ENCODE measurements around the gene CHKA. TPM values are rescaled to one million over a fixed set of nuclear protein-coding genes. Genes with fewer than 3 reads are reported as not detected.

Gene CHKA
- polyA plus RNA-seq, 1 donor (not counting 4 experiments of a cell fraction or from before 2014, with no cell fraction given): 7.1 TPM

DNA sequence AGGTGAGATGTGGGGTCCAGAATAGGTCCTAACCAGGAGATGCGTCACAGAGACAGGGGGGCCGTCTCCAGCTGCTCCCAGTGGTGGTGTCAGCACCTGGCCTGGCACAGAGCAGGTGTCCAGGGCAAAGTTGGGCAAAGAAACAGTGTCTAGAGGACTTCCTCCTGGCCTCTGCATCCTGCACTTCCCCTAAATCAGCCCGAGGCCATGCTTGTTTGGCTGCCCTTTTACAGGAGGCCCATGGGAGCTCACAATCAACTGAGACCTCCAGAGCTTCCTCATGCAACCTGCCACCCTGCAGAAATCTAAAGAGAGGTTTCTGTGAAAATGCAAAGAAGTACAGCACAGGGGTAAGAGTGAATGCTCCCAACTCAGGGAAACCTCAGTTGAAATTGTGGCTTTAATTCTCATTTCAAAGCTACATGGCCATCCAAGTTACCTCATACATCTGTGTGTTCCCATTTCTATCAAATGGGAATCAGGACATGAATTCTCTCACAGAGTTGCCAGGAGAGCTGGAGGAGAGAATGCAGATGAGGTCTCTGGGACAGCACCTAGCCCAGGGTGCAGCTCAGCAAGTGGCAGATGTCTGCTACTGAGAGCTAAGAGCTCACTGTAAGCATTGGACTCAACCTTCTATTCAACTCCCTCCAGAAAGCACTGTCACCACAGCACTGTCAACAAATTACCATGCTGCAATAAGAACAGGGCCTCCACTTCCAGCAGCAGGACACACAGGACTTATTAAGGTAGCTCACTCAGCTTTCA, 49.7 kb downstream of the CHKA start:
- peaks cover 0 to 1% of the 10 kb centered on the region in 2 experiments for H3K36me3 ChIP-seq (ENCODE audit: control insufficient read depth in 2 of 2, extremely low read depth in 1 of 2, insufficient read depth in 2 of 2, low read length in 2 of 2)
- dilution Hi-C loops (cut with MboI; ENCODE audit: extremely low pct_ligation_motif_present, low sequenced_read_pairs): no loop called here
- no peaks in the 10 kb centered on the region for H4K20me1 ChIP-seq (ENCODE audit: control insufficient read depth, extremely low read depth, insufficient read depth, low read length)

DNA sequence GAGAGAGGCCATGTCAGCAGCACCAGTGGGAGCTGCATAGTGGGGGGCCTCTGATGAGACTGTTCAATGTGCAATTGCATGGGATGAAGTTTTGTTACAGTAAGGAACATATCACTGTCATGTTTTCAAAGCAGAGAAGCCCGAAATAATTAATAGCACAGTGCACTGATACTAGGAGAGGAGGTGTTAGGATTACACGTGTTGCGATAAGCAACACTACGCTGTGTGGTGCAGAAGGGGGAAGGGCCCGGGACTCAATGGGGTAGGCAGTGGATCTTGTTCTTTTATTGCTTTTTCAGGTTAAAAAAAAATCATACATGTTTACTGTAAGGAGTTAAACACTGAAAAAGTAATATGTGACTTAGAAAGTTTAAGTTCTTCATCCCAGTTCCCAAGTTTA, 53.2 kb downstream of the CHKA start:
- dilution Hi-C loops (cut with MboI; ENCODE audit: extremely low pct_ligation_motif_present, low sequenced_read_pairs): no loop called here
- FAIRE-seq (no peak), DNase-seq (ENCODE audit: low read depth, low spot score) (no peak)
- Histone ChIP-seq H3K9me3 (ENCODE audit: control insufficient read depth, low read depth, low read length) (no peaks in the 10 kb centered on the region), H3K4me1 (ENCODE audit: control insufficient read depth, extremely low read depth, insufficient read depth, low read length) (no peaks in the 10 kb centered on the region), H3K79me2 (ENCODE audit: control insufficient read depth, insufficient read depth, low read length) (no peaks in the 10 kb centered on the region), H3K36me3 (ENCODE audit: control insufficient read depth in 2 of 2, extremely low read depth in 1 of 2, insufficient read depth in 2 of 2, low read length in 2 of 2) (peaks cover 3 to 7% of the 10 kb centered on the region in 2 experiments), H3K4me2 (ENCODE audit: control insufficient read depth, extremely low read depth, insufficient read depth, low read depth, low read length) (no peak overlapping the region), H4K20me1 (ENCODE audit: control insufficient read depth, extremely low read depth, insufficient read depth, low read length) (no peaks in the 10 kb centered on the region), H3K4me3 (ENCODE audit: control insufficient read depth in 2 of 3, extremely low read depth in 1 of 3, insufficient read depth in 2 of 3, low read depth in 1 of 3, low read length in 3 of 3) (no peak overlapping the region), H2AFZ (ENCODE audit: control insufficient read depth, low read length) (no peak overlapping the region), H3K9me1 (ENCODE audit: control insufficient read depth, extremely low read depth, insufficient read depth, low read length) (no peaks in the 10 kb centered on the region), H3K27ac (ENCODE audit: control insufficient read depth, insufficient read depth, low read length) (no peak overlapping the region), H3K9ac (ENCODE audit: control insufficient read depth, extremely low read depth, insufficient read depth, low read length) (no peak overlapping the region), H3K27me3 (ENCODE audit: control insufficient read depth, extremely low read depth, insufficient read depth, low read length) (no peaks in the 10 kb centered on the region)
- no peak for TF ChIP-seq EZH2 (IDR thresholded peaks at IDR 0.05; ENCODE audit: low read length)
- TF ChIP-seq, protein P1, sequence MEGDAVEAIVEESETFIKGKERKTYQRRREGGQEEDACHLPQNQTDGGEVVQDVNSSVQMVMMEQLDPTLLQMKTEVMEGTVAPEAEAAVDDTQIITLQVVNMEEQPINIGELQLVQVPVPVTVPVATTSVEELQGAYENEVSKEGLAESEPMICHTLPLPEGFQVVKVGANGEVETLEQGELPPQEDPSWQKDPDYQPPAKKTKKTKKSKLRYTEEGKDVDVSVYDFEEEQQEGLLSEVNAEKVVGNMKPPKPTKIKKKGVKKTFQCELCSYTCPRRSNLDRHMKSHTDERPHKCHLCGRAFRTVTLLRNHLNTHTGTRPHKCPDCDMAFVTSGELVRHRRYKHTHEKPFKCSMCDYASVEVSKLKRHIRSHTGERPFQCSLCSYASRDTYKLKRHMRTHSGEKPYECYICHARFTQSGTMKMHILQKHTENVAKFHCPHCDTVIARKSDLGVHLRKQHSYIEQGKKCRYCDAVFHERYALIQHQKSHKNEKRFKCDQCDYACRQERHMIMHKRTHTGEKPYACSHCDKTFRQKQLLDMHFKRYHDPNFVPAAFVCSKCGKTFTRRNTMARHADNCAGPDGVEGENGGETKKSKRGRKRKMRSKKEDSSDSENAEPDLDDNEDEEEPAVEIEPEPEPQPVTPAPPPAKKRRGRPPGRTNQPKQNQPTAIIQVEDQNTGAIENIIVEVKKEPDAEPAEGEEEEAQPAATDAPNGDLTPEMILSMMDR (optimal IDR thresholded peaks at IDR 0.05 in 1 of 3, IDR thresholded peaks at IDR 0.05 in 1 of 3, conservative IDR thresholded peaks at IDR 0.05 in 1 of 3; ENCODE audit: extremely low read depth in 1 of 3, insufficient read depth in 2 of 3, low read length in 3 of 3): no peak

More for the DNA sequence above, 49.7 kb downstream of the CHKA start:
- Histone ChIP-seq H3K9me3 (ENCODE audit: control insufficient read depth, low read depth, low read length) (no peaks in the 10 kb centered on the region), H3K4me1 (ENCODE audit: control insufficient read depth, extremely low read depth, insufficient read depth, low read length) (no peaks in the 10 kb centered on the region), H2AFZ (ENCODE audit: control insufficient read depth, low read length) (no peak overlapping the region), H3K27ac (ENCODE audit: control insufficient read depth, insufficient read depth, low read length) (no peak overlapping the region), H3K79me2 (ENCODE audit: control insufficient read depth, insufficient read depth, low read length) (no peaks in the 10 kb centered on the region), H3K4me2 (ENCODE audit: control insufficient read depth, extremely low read depth, insufficient read depth, low read depth, low read length) (no peak overlapping the region), H3K9ac (ENCODE audit: control insufficient read depth, extremely low read depth, insufficient read depth, low read length) (no peak overlapping the region), H3K4me3 (ENCODE audit: control insufficient read depth in 2 of 3, extremely low read depth in 1 of 3, insufficient read depth in 2 of 3, low read depth in 1 of 3, low read length in 3 of 3) (no peak overlapping the region), H3K9me1 (ENCODE audit: control insufficient read depth, extremely low read depth, insufficient read depth, low read length) (no peaks in the 10 kb centered on the region), H3K27me3 (ENCODE audit: control insufficient read depth, extremely low read depth, insufficient read depth, low read length) (no peaks in the 10 kb centered on the region)
- TF ChIP-seq EZH2 (IDR thresholded peaks at IDR 0.05; ENCODE audit: low read length): no peak
- TF ChIP-seq, protein P1 (optimal IDR thresholded peaks at IDR 0.05 in 1 of 3, IDR thresholded peaks at IDR 0.05 in 1 of 3, conservative IDR thresholded peaks at IDR 0.05 in 1 of 3; ENCODE audit: extremely low read depth in 1 of 3, insufficient read depth in 2 of 3, low read length in 3 of 3): no peak
- DNase-seq (ENCODE audit: low read depth, low spot score) (no peak), FAIRE-seq (no peak)
